CD4-positive, alpha-beta memory T cell (primary cell): Measurements from ENCODE around the gene SHROOM3. TPM values are rescaled to one million over a fixed set of nuclear protein-coding genes. Genes with fewer than 3 reads are reported as not detected.

Source experiments
- CTCF ChIA-PET: fragments of 350-600 bp; sonication (Branson Sonifier 250); formaldehyde crosslinking; loops from one replicate; lab custom pipeline; 2021; ENCODE audit warnings: inconsistent platforms; ENCODE audit not compliant: partially characterized antibody; lab: Charles Lee
- POLR2A ChIA-PET: fragments of 350-600 bp; sonication (Branson Sonifier 250); formaldehyde crosslinking; loops from one replicate; lab custom pipeline; 2021; ENCODE audit not compliant: partially characterized antibody; lab: Charles Lee
- DNase-seq, 5 donors: peaks; one replicate each; pipeline versions ENCODE4 v3.0.0 to v3.0.0-alpha.2; 2020 to 2022; ENCODE audit warnings: mixed read lengths in 1 of 5
- H3K27ac ChIP-seq: one replicate; pipeline ENCODE4 v1.7.0; 2013; ENCODE audit warnings: low read depth, low read length
- H3K27me3 ChIP-seq: 2 replicates; pipeline ENCODE4 v1.7.0; 2013; ENCODE audit warnings: mild to moderate bottlenecking, low read length, moderate library complexity; ENCODE audit not compliant: insufficient read depth
- H3K36me3 ChIP-seq: 2 replicates; pipeline ENCODE4 v1.7.0; 2013; ENCODE audit warnings: mild to moderate bottlenecking, low read length, moderate library complexity; ENCODE audit not compliant: insufficient read depth
- H3K4me1 ChIP-seq: 2 replicates; pipeline ENCODE4 v1.7.0; 2013; ENCODE audit warnings: mild to moderate bottlenecking, low read length, moderate library complexity; ENCODE audit not compliant: insufficient read depth
- H3K4me3 ChIP-seq, 2 donors: one replicate each; pipeline ENCODE4 v1.7.0; 2013; ENCODE audit warnings: low read length in 2 of 2, mild to moderate bottlenecking in 1 of 2
- H3K9me3 ChIP-seq, 2 donors: one replicate each; pipeline ENCODE4 v1.7.0; 2013; ENCODE audit warnings: low read length in 2 of 2, control low read depth in 1 of 2; ENCODE audit not compliant: control insufficient read depth in 1 of 2
- H3K27ac Mint-ChIP-seq, 7 donors: one replicate each; pipeline ENCODE4 v1.8.0; 2020 to 2021; ENCODE audit warnings: mixed read lengths in 7 of 7, mild to moderate bottlenecking in 6 of 7, inconsistent platforms in 3 of 7, moderate library complexity in 3 of 7
- H3K27me3 Mint-ChIP-seq, 2 donors: one replicate each; pipeline ENCODE4 v1.8.0; 2020 to 2021; ENCODE audit warnings: mixed read lengths in 2 of 2
- H3K36me3 Mint-ChIP-seq, 2 donors: one replicate each; pipeline ENCODE4 v1.8.0; 2020 to 2021; ENCODE audit warnings: mixed read lengths in 2 of 2, inconsistent platforms in 1 of 2, mild to moderate bottlenecking in 1 of 2
- H3K4me1 Mint-ChIP-seq, 4 donors: one replicate each; pipeline ENCODE4 v1.8.0; 2020 to 2021; ENCODE audit warnings: mixed read lengths in 4 of 4, mild to moderate bottlenecking in 1 of 4
- H3K4me3 Mint-ChIP-seq, 8 donors: one replicate each; pipeline ENCODE4 v1.8.0; 2020 to 2021; ENCODE audit warnings: mixed read lengths in 8 of 8, mild to moderate bottlenecking in 7 of 8, moderate library complexity in 6 of 8, inconsistent platforms in 3 of 8
- H3K9me3 Mint-ChIP-seq, 8 donors: one replicate each; pipeline ENCODE4 v1.8.0; 2020 to 2021; ENCODE audit warnings: mixed read lengths in 8 of 8, mild to moderate bottlenecking in 5 of 8, inconsistent platforms in 3 of 8, moderate library complexity in 1 of 8
- intact Hi-C: fragments of 100-400 bp; cut with micrococcal nuclease; formaldehyde crosslinking; loops from one replicate; pipeline ENCODE4 v1.15.1; 2023
- polyA plus RNA-seq, 2 donors: library from polyadenylated mRNA; unstranded; fragments of 300-500 nt; fragmentation: Illumina TruSeq; gene quantifications; one replicate each; pipeline ENCODE4 v1.2.3, GENCODE V29; 2021
- total RNA-seq, 2 experiments: library from RNA; stranded (reverse); gene quantifications; one replicate each; pipeline ENCODE4 v1.2.3, GENCODE V29; 2021

Gene SHROOM3
- total and polyA plus RNA-seq, 4 experiments from 2014 or later = not detected

DNA sequence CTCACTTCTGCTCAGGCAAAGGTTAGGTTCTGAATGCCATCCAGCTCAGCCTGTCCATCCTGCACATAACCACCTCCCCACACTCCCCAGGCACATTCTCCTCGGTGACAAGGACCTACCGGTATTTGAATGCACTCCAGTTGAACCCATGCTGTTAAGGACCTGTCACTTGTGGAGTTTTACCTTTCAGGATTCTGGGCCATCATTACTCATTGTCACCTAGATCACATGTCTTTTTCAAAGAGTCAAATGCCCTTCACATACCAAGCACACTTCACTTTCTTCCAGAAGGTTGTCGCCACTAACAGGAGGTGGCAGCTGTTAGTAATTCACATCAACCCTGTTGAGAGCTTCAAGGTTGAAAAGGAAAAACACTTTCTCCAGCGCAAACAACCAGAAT lies 244.7 kb downstream of the SHROOM3 start:
- Mint-ChIP-seq H3K36me3 (no peaks in the 10 kb centered on the region), H3K9me3 (no peaks in the 10 kb centered on the region), H3K27ac (no peak overlapping the region), H3K4me1 (no peaks in the 10 kb centered on the region), H3K4me3 (no peak overlapping the region), H3K27me3 (peaks cover 16 to 18% of the 10 kb centered on the region in 2 donors)
- ChIA-PET CTCF (no interaction called here), POLR2A (no interaction called here)
- intact Hi-C loops = no loop called here
- H3K4me3 ChIP-seq = no peak overlapping the region
- no peaks in the 10 kb centered on the region for H3K4me1 ChIP-seq
- H3K36me3 ChIP-seq = no peaks in the 10 kb centered on the region
- H3K27me3 ChIP-seq = no peaks in the 10 kb centered on the region
- no peaks in the 10 kb centered on the region for H3K9me3 ChIP-seq
- H3K27ac ChIP-seq = no peak overlapping the region
- DNase-seq = no peak

DNA sequence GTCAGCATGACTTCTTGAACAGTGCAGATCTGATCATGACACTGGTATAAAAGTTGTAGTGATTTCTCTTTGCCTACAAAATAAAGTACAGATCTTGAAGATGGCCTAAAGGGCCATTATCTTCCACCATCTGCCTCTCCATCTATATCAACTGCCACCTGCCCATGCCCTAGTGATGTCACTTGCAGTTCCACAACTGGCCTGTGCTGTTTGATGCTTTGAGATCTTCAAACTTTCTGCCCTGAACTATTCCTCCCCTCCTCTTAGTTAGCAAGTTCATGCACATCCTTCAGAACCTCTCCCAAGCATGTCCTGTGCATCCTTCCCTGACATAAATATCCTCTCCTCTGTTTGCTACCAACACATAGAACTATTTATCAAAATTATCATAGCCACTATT lies 245.9 kb downstream of the SHROOM3 start:
- intact Hi-C loops = no loop called here
- no peak overlapping the region for H3K4me3 ChIP-seq
- Mint-ChIP-seq H3K27ac (no peak overlapping the region), H3K27me3 (peaks cover 10 to 23% of the 10 kb centered on the region in 2 donors), H3K4me3 (no peak overlapping the region), H3K36me3 (no peaks in the 10 kb centered on the region), H3K9me3 (no peaks in the 10 kb centered on the region), H3K4me1 (no peaks in the 10 kb centered on the region)
- ChIA-PET CTCF (interaction anchor here (0.8 to 1.2 kb wide), 2 partner anchors 16 to 414 kb away, joined by 3 to 5 read pairs; no protein-coding TSS in a partner anchor), POLR2A (no interaction called here)
- H3K9me3 ChIP-seq = no peaks in the 10 kb centered on the region
- H3K27me3 ChIP-seq = no peaks in the 10 kb centered on the region
- no peak for DNase-seq
- no peaks in the 10 kb centered on the region for H3K36me3 ChIP-seq
- H3K4me1 ChIP-seq = no peaks in the 10 kb centered on the region
- H3K27ac ChIP-seq = no peak overlapping the region

DNA sequence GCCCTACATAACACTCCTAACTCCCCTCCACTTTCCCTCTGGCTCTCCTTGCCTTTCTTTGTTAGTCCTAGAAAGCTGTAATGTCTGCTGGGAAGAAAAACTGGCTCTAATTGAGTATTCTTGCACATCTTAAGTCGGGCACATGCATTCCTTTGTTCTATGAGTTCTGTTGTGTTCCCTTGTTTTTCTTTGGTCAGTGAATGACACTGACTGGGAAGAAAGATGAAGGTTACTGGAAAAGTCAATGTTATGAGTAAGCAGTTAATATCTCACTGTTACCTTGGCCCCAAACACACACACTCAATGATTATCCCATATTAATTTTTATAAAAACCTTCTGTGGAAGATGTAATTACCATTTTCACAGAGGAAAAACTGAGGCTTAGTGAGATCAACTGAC lies 247.0 kb downstream of the SHROOM3 start:
- Mint-ChIP-seq H3K9me3 (no peaks in the 10 kb centered on the region), H3K27ac (no peak overlapping the region), H3K27me3 (peaks cover 8 to 22% of the 10 kb centered on the region in 2 donors), H3K4me3 (no peak overlapping the region), H3K36me3 (no peaks in the 10 kb centered on the region), H3K4me1 (no peaks in the 10 kb centered on the region)
- no peak for DNase-seq
- Histone ChIP-seq H3K4me3 (no peak overlapping the region), H3K9me3 (no peaks in the 10 kb centered on the region), H3K4me1 (no peaks in the 10 kb centered on the region), H3K36me3 (no peaks in the 10 kb centered on the region), H3K27ac (no peak overlapping the region), H3K27me3 (no peaks in the 10 kb centered on the region)
- intact Hi-C loops = no loop called here
- ChIA-PET POLR2A (interaction anchor here (0.6 kb wide), 1 partner anchor 299 kb away, joined by 3 read pairs; no protein-coding TSS in a partner anchor), CTCF (interaction anchor here (1.2 kb wide), 1 partner anchor 413 kb away, joined by 5 read pairs; no protein-coding TSS in a partner anchor)

DNA sequence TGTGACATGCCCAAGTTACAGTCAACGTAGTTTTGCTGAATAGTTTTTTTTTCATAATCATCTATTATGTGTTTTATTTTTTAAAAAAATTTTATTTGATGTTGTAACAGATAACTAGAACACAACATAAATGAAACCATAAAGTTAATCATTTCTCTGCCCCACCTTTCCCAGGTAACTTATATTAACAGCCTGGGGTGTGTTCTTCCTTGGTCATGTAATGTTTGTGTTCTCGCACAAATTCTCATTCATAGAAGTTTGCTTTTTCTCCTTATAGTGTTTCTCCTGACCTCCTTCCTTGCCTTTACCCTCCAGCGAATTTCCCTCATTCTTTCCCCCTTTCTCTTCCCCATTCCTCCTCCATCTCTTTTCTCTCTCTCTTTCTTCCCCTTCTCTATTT lies 248.1 kb downstream of the SHROOM3 start:
- ChIA-PET CTCF (no interaction called here), POLR2A (no interaction called here)
- Mint-ChIP-seq H3K4me1 (peaks cover 0 to under 1% (median 0%) of the 10 kb centered on the region in 4 donors), H3K27me3 (peaks cover 13 to 31% of the 10 kb centered on the region in 2 donors), H3K27ac (no peak overlapping the region), H3K4me3 (no peak overlapping the region), H3K36me3 (no peaks in the 10 kb centered on the region), H3K9me3 (no peaks in the 10 kb centered on the region)
- intact Hi-C loops = no loop called here
- Histone ChIP-seq H3K27ac (no peak overlapping the region), H3K9me3 (no peaks in the 10 kb centered on the region), H3K4me3 (no peak overlapping the region), H3K27me3 (no peaks in the 10 kb centered on the region), H3K36me3 (no peaks in the 10 kb centered on the region), H3K4me1 (no peaks in the 10 kb centered on the region)
- no peak for DNase-seq

DNA sequence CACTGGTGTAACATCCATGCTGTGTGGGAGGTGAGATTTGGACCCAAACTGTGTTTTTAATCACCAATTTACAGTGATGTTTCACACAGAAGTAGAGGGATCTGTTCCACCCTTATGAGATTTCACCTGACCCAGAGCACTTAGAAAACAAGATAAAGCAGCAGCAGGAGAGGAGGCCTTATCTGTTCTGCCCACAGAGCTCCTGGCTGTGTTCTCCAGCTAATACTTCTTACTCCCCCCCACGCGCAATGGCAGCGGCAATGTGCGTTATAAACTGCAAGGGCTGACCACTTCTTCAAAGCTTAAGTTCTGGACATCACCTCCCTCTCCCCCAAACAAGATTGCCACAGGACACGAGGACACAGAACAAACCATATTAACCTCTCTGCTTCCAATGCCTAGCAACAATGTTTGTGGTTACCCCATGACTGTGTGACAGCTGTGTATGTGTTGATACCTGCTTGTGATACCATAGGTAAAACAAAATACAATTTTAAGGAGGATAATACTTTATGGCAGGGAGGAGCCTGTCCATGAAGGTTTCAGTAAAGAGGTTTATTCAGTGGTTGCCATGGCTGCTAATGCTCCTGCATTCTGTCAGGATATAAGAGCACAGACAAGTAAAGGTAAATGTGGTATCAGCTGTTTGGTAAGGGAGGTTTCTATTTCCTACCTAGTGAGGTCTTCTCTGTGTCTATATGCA lies 252.9 kb downstream of the SHROOM3 start:
- no peak overlapping the region for H3K27ac Mint-ChIP-seq
- DNase-seq = no peak
- H3K27me3 Mint-ChIP-seq = peaks cover 46 to 54% of the 10 kb centered on the region in 2 donors
- no peaks in the 10 kb centered on the region for H3K9me3 Mint-ChIP-seq
- H3K4me3 ChIP-seq = no peak overlapping the region
- peaks cover 18% of the 10 kb centered on the region for H3K4me1 ChIP-seq
- H3K4me1 Mint-ChIP-seq = peaks cover 12 to 25% (median 15%) of the 10 kb centered on the region in 4 donors
- ChIA-PET POLR2A (no interaction called here), CTCF (no interaction called here)
- H3K36me3 Mint-ChIP-seq = no peaks in the 10 kb centered on the region
- H3K36me3 ChIP-seq = no peaks in the 10 kb centered on the region
- H3K4me3 Mint-ChIP-seq = peak overlapping the region in 2 of 8 donors; percentile 3 to 77
- no peak overlapping the region for H3K27ac ChIP-seq
- H3K27me3 ChIP-seq = peaks cover 11% of the 10 kb centered on the region
- intact Hi-C loops = no loop called here
- H3K9me3 ChIP-seq = no peaks in the 10 kb centered on the region

DNA sequence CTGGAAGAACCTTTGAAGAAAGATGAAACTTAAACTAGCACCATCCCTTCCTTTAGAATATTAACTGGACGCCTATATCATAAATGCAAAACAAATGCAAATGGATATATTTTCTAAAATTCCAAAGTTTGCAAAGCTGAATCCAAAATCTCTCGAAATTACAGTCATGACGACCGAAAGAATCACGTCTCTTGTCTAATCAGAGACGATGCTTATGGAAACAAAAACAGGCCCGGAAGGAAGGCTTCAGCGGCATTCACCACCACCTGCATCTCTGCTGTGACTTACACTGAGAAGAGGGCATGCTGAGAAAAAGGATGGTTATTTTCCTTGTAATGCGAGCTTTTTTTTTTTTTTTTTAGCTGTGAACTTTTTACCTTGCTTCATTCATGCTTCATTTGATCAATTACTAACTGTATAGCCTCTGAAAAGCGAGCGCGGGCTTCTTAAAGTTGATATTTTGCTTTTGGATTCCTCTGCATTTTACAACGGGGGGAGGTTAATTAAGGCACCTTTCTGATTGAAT lies 253.7 kb downstream of the SHROOM3 start:
- no peaks in the 10 kb centered on the region for H3K9me3 Mint-ChIP-seq
- no peaks in the 10 kb centered on the region for H3K36me3 ChIP-seq
- H3K36me3 Mint-ChIP-seq = no peaks in the 10 kb centered on the region
- no peak overlapping the region for H3K27ac ChIP-seq
- H3K4me1 Mint-ChIP-seq = peaks cover 12 to 25% (median 15%) of the 10 kb centered on the region in 4 donors
- H3K4me1 ChIP-seq = peaks cover 18% of the 10 kb centered on the region
- H3K4me3 ChIP-seq = no peak overlapping the region
- no peaks in the 10 kb centered on the region for H3K9me3 ChIP-seq
- no peak for DNase-seq
- H3K27me3 ChIP-seq = peaks cover 16% of the 10 kb centered on the region
- peak overlapping the region; percentile 28 to 77 (median 72) for H3K4me3 Mint-ChIP-seq
- peaks cover 45 to 56% of the 10 kb centered on the region in 2 donors for H3K27me3 Mint-ChIP-seq
- ChIA-PET POLR2A (no interaction called here), CTCF (no interaction called here)
- intact Hi-C loops = no loop called here
- H3K27ac Mint-ChIP-seq = no peak overlapping the region

DNA sequence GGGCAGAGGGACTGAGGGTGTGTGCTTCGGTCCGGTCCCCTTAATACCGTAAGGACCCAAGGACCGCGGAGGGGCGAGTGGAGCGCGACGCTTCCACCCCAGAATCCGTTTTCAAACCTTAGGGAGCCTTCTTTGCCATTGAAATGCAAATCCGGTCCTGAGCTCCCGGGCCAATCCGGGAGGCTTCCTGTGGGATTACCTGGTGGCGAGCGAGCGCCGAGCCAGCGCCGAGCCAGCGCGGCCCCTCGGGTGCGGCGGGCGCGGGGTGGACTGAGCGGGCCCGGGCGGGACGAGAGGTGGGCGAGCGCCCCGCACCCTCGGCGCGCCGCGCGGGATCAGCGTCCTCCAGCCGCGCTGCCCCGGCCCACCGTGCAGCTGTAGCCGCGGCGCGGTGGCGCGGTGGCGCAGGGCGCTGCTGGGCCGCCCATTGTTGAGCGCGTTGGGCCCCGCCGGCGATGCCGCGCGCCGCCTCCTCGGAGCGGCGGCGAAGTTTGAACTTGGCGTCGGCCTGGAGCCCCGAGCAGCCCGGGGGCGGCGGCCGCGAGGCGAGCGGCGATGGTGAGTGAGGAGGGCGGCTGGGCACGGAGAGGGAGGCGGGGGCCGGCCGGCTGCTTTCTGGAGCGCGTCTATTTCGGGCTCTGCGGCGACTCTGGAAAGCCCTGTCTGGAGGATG lies 254.3 kb downstream of the SHROOM3 start:
- H3K27me3 ChIP-seq = peaks cover 16% of the 10 kb centered on the region
- H3K27me3 Mint-ChIP-seq = peaks cover 46 to 59% of the 10 kb centered on the region in 2 donors
- CTCF ChIA-PET = no interaction called here

More for the DNA sequence above, 254.3 kb downstream of the SHROOM3 start:
- DNase-seq = no peak
- Histone ChIP-seq H3K36me3 (no peaks in the 10 kb centered on the region), H3K4me3 (no peak overlapping the region), H3K4me1 (peaks cover 18% of the 10 kb centered on the region), H3K27ac (no peak overlapping the region), H3K9me3 (no peaks in the 10 kb centered on the region)
- Mint-ChIP-seq H3K27ac (no peak overlapping the region), H3K4me3 (peak overlapping the region; percentile 60 to 85 (median 74)), H3K36me3 (no peaks in the 10 kb centered on the region), H3K9me3 (no peaks in the 10 kb centered on the region), H3K4me1 (peaks cover 12 to 25% (median 15%) of the 10 kb centered on the region in 4 donors)
- POLR2A ChIA-PET = no interaction called here
- intact Hi-C loops = no loop called here
